ENCODE measurements around the gene RNU5D-1. TPM values are rescaled to one million over a fixed set of nuclear protein-coding genes. Genes with fewer than 3 reads are reported as not detected.

RNU5D-1 gene
- total RNA-seq, 1 experiment from 2014 or later = not detected

GRCh38 chr1:44717653-44718052, 13.3 kb downstream of the RNU5D-1 start:
- no peak overlapping the region for H2AK5ac ChIP-seq (ENCODE audit: insufficient read length, low read length)
- no peak overlapping the region for H3K23ac ChIP-seq (ENCODE audit: insufficient read length, low read depth, low read length)
- H3K79me2 ChIP-seq (ENCODE audit: insufficient read depth, low read length) = no peaks in the 10 kb centered on the region
- no peak overlapping the region for H2BK12ac ChIP-seq (ENCODE audit: insufficient read length, low read depth, low read length)
- H3K4me2 ChIP-seq (ENCODE audit: insufficient read depth, insufficient read length, low read length) = no peak overlapping the region
- Mint-ChIP-seq H3K9me3 (no peaks in the 10 kb centered on the region), H3K36me3 (ENCODE audit: insufficient read depth in 1 of 3, low read depth in 3 of 3) (no peaks in the 10 kb centered on the region), H3K4me3 (no peak overlapping the region), H3K27ac (no peak overlapping the region), H3K4me1 (peaks cover 3 to 7% of the 10 kb centered on the region in 2 experiments; a peak in 3 of 4 replicates), H3K27me3 (ENCODE audit: low read depth) (no peaks in the 10 kb centered on the region)
- H4K20me1 ChIP-seq (ENCODE audit: control insufficient read depth, insufficient read depth, insufficient read length) = no peaks in the 10 kb centered on the region
- no peak overlapping the region for H2BK15ac ChIP-seq (ENCODE audit: low read depth, low read length)
- no peaks in the 10 kb centered on the region for H3K9me3 ChIP-seq (ENCODE audit: control insufficient read depth, low read depth, low read length)
- no peak for DNase-seq
- H3K4me1 ChIP-seq (ENCODE audit: insufficient read depth, low read length) = no peaks in the 10 kb centered on the region
- no peak overlapping the region for H2BK5ac ChIP-seq (ENCODE audit: insufficient read length, low read length)
- no peaks in the 10 kb centered on the region for H3K79me1 ChIP-seq (ENCODE audit: insufficient read depth, low read depth, low read length, poor library complexity, severe bottlenecking)
- H4K91ac ChIP-seq (ENCODE audit: insufficient read length, low read depth, low read length) = no peak overlapping the region
- H3K27me3 ChIP-seq (ENCODE audit: insufficient read depth, low read length) = no peaks in the 10 kb centered on the region
- no peak overlapping the region for H2BK20ac ChIP-seq (ENCODE audit: low read depth, low read length, poor library complexity, severe bottlenecking)
- no peak overlapping the region for H4K5ac ChIP-seq (ENCODE audit: insufficient read length, low read depth, low read length)
- no peak overlapping the region for H3K4ac ChIP-seq (ENCODE audit: low read depth, low read length)
- no peak overlapping the region for H3T11ph ChIP-seq (ENCODE audit: low read length)
- whole genome bisulfite sequencing (ENCODE audit: extremely low coverage, insufficient read length, low lambda C conversion rate) = no CpG with 5 or more reads among the region's 1 CpG
- no peak overlapping the region for H2AFZ ChIP-seq (ENCODE audit: low read length)
- no peaks in the 10 kb centered on the region for H3K23me2 ChIP-seq (ENCODE audit: insufficient read length, low read depth, low read length, poor library complexity, severe bottlenecking)
- TF ChIP-seq CTCF (conservative IDR thresholded peaks at IDR 0.05) = no peak
- H3K9ac ChIP-seq (ENCODE audit: extremely low read depth, insufficient read length, low read length) = no peak overlapping the region
- H4K8ac ChIP-seq (replicated peaks; ENCODE audit: insufficient read length, low read depth, low read length) = no peak overlapping the region
- H3K27ac ChIP-seq (ENCODE audit: insufficient read length, low read depth, low read length) = no peak overlapping the region
- no peak overlapping the region for H2BK120ac ChIP-seq (ENCODE audit: low read depth, low read length, poor library complexity, severe bottlenecking)
- H3K14ac ChIP-seq (ENCODE audit: insufficient read depth, low read length) = no peak overlapping the region
- no peak overlapping the region for H3K18ac ChIP-seq (ENCODE audit: insufficient read length, low read depth, low read length)
- no peak overlapping the region for H3K56ac ChIP-seq (ENCODE audit: insufficient read length, low read depth, low read length)

Measured in H9 (cell line).